CD4-positive, alpha-beta T cell treated with Interleukin-6 at 100 ng/mL for 8 hours (primary cell): ENCODE data around the gene BRSK2.
A peak's percentile ranks its signal among the peaks of the same experiment; 100 is the strongest.

Experiments used
- DNase-seq: peaks from one replicate; pipeline ENCODE4 v3.0.0-alpha.2; 2020; ENCODE audit warnings: mixed read lengths, low spot score

The BRSK2 gene

GRCh38 chr11:1377231-1377780 is 12.4 kb upstream of the BRSK2 start:
- DNase-seq: no peak

GRCh38 chr11:1381793-1382425 is 7.8 kb upstream of the BRSK2 start:
- DNase-seq: no peak

GRCh38 chr11:1382429-1382828 is 7.3 kb upstream of the BRSK2 start:
- DNase-seq: no peak

- peak; percentile 74 for DNase-seq
Observed at GRCh38 chr11:1382831-1383607, 6.7 kb upstream of the BRSK2 start.

GRCh38 chr11:1384199-1384970 is 5.3 kb upstream of the BRSK2 start:
- no peak for DNase-seq

GRCh38 chr11:1387521-1387920 is 2.2 kb upstream of the BRSK2 start:
- DNase-seq: no peak

- no peak for DNase-seq
Observed at GRCh38 chr11:1387961-1388762, 1.6 kb upstream of the BRSK2 start.

- DNase-seq: no peak
Observed at GRCh38 chr11:1388763-1389102, 1.0 kb upstream of the BRSK2 start.

GRCh38 chr11:1389103-1389931 is 417 bp upstream of the BRSK2 start:
- DNase-seq: peak; percentile 97

GRCh38 chr11:1390569-1391164 is 933 bp downstream of the BRSK2 start:
- DNase-seq: no peak

GRCh38 chr11:1391165-1392075 is 1.7 kb downstream of the BRSK2 start:
- DNase-seq: no peak

GRCh38 chr11:1392111-1392510 is 2.4 kb downstream of the BRSK2 start:
- DNase-seq: no peak

- no peak for DNase-seq
Observed at GRCh38 chr11:1392561-1392960, 2.8 kb downstream of the BRSK2 start.

- no peak for DNase-seq
Observed at GRCh38 chr11:1393038-1393710, 3.4 kb downstream of the BRSK2 start.

GRCh38 chr11:1394936-1395772 is 5.4 kb downstream of the BRSK2 start:
- no peak for DNase-seq

GRCh38 chr11:1395773-1396374 is 6.1 kb downstream of the BRSK2 start:
- DNase-seq: no peak

GRCh38 chr11:1396375-1396841 is 6.7 kb downstream of the BRSK2 start:
- no peak for DNase-seq
